Rectal smooth muscle tissue (tissue), 1 donor: Measurements from ENCODE around the gene PLXNA4.

Experiments used
- H3K27ac ChIP-seq: one replicate; pipeline ENCODE4 v1.7.0; 2013; ENCODE audit warnings: low read depth, low read length, inconsistent platforms
- H3K27me3 ChIP-seq: one replicate; pipeline ENCODE4 v1.7.0; 2013; ENCODE audit warnings: low read length; ENCODE audit not compliant: control insufficient read depth, insufficient read depth
- H3K36me3 ChIP-seq: one replicate; pipeline ENCODE4 v1.7.0; 2013; ENCODE audit warnings: low read length; ENCODE audit not compliant: control insufficient read depth, insufficient read depth
- H3K4me1 ChIP-seq: one replicate; pipeline ENCODE4 v1.7.0; 2013; ENCODE audit warnings: low read length; ENCODE audit not compliant: control insufficient read depth, insufficient read depth
- H3K4me3 ChIP-seq: one replicate; pipeline ENCODE4 v1.7.0; 2013; ENCODE audit warnings: low read length
- H3K9ac ChIP-seq: one replicate; pipeline ENCODE4 v1.7.0; 2013; ENCODE audit warnings: low read length

PLXNA4 gene

GRCh38 chr7:132150711-132151110, 425.6 kb downstream of the PLXNA4 start:
- Histone ChIP-seq H3K27ac (no peak overlapping the region), H3K9ac (no peak overlapping the region), H3K4me3 (no peak overlapping the region), H3K4me1 (no peaks in the 10 kb centered on the region), H3K36me3 (no peaks in the 10 kb centered on the region), H3K27me3 (no peaks in the 10 kb centered on the region)

GRCh38 chr7:132149436-132150304, 426.6 kb downstream of the PLXNA4 start:
- H3K27me3 ChIP-seq: no peaks in the 10 kb centered on the region

GRCh38 chr7:132148876-132149275, 427.4 kb downstream of the PLXNA4 start:
- Histone ChIP-seq H3K9ac (no peak overlapping the region), H3K4me1 (no peaks in the 10 kb centered on the region), H3K27ac (no peak overlapping the region), H3K4me3 (no peak overlapping the region), H3K36me3 (no peaks in the 10 kb centered on the region), H3K27me3 (no peaks in the 10 kb centered on the region)

More at GRCh38 chr7:132149436-132150304, 426.6 kb downstream of the PLXNA4 start:
- Histone ChIP-seq H3K4me1 (no peaks in the 10 kb centered on the region), H3K9ac (no peak overlapping the region), H3K4me3 (no peak overlapping the region), H3K27ac (no peak overlapping the region), H3K36me3 (no peaks in the 10 kb centered on the region)

GRCh38 chr7:132145466-132145865, 430.8 kb downstream of the PLXNA4 start:
- Histone ChIP-seq H3K9ac (no peak overlapping the region), H3K27me3 (no peaks in the 10 kb centered on the region), H3K27ac (no peak overlapping the region), H3K4me1 (no peaks in the 10 kb centered on the region), H3K36me3 (no peaks in the 10 kb centered on the region), H3K4me3 (no peak overlapping the region)

GRCh38 chr7:132145063-132145462, 431.2 kb downstream of the PLXNA4 start:
- Histone ChIP-seq H3K27ac (no peak overlapping the region), H3K27me3 (no peaks in the 10 kb centered on the region), H3K4me1 (no peaks in the 10 kb centered on the region), H3K9ac (no peak overlapping the region), H3K4me3 (no peak overlapping the region), H3K36me3 (no peaks in the 10 kb centered on the region)

- Histone ChIP-seq H3K27me3 (no peaks in the 10 kb centered on the region), H3K4me3 (no peak overlapping the region), H3K9ac (no peak overlapping the region), H3K36me3 (no peaks in the 10 kb centered on the region), H3K27ac (no peak overlapping the region), H3K4me1 (no peaks in the 10 kb centered on the region)
These were observed 434.3 kb downstream of the PLXNA4 start for GRCh38 chr7:132142006-132142405.

DNA sequence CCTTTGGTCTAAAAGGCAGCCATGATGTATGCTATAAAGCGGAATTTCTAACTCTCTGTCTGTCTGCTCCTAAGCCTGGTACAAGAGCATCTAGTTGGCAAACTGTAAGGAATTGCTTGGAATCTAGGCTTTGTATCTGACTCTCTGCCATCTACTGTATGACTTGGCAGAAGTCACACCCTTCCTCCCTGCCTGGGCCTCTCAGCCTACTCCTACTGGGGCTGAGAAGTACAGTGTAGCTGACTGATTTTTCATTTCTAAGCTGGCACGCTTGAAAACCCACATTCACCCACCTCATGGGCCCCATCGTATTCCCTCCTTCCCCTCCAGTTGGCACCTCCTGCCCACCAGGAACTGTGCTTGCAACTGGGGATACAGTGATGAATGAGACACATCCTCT, 435.2 kb downstream of the PLXNA4 start:
- Histone ChIP-seq H3K9ac (no peak overlapping the region), H3K27ac (no peak overlapping the region), H3K4me1 (no peaks in the 10 kb centered on the region), H3K27me3 (no peaks in the 10 kb centered on the region), H3K36me3 (no peaks in the 10 kb centered on the region), H3K4me3 (no peak overlapping the region)

DNA sequence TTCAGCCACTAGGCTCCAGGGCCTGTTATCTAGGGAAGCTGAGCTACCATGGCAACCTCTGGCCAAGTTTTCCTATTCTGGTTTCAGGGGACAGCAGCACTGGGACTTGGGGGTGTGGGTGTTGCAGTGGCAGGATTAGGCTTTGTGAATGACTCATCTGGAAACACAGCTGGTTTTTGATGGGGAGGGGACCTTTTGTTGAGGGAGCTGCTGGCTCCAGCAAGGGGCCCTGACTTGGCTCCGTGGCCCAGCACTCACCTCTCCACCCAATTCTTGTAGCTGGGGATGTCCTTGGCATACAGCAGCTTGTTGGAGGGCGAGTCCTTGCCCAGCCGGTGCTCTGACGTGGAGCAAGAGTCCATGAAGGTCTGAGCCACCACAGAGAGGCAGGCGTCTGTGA, 435.9 kb downstream of the PLXNA4 start:
- Histone ChIP-seq H3K27me3 (no peaks in the 10 kb centered on the region), H3K27ac (no peak overlapping the region), H3K9ac (no peak overlapping the region), H3K36me3 (no peaks in the 10 kb centered on the region), H3K4me3 (no peak overlapping the region), H3K4me1 (no peaks in the 10 kb centered on the region)

- H3K9ac ChIP-seq: no peak overlapping the region
- no peaks in the 10 kb centered on the region for H3K4me1 ChIP-seq
- H3K36me3 ChIP-seq: no peaks in the 10 kb centered on the region
- no peaks in the 10 kb centered on the region for H3K27me3 ChIP-seq
- no peak overlapping the region for H3K4me3 ChIP-seq
- no peak overlapping the region for H3K27ac ChIP-seq
These were observed 437.5 kb downstream of the PLXNA4 start for GRCh38 chr7:132138817-132139216.

DNA sequence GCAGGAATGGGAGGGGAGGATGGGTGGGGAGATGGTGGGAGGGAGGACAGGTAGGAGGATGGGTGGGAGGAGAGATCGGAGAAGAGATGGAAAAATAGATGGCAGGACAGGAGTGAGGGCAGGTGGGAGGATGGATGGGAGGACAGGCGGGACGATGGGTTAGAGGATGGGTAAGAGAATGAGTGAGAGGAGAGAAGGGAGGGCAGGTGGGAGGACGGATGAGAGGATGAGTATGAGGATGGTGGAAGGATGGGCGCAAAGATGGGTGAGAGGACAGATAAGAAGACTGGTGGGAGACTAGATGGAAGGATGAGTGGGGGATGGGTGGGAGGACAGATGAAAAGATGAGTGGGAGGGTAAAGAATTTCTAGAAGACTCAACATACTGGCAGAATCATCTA, 438.6 kb downstream of the PLXNA4 start:
- Histone ChIP-seq H3K27me3 (no peaks in the 10 kb centered on the region), H3K36me3 (no peaks in the 10 kb centered on the region)

GRCh38 chr7:132135746-132136385, 440.4 kb downstream of the PLXNA4 start:
- H3K4me3 ChIP-seq: no peak overlapping the region
- no peaks in the 10 kb centered on the region for H3K4me1 ChIP-seq
- no peak overlapping the region for H3K9ac ChIP-seq
- no peak overlapping the region for H3K27ac ChIP-seq
- no peaks in the 10 kb centered on the region for H3K36me3 ChIP-seq
- H3K27me3 ChIP-seq: no peaks in the 10 kb centered on the region

More for the DNA sequence above, 438.6 kb downstream of the PLXNA4 start:
- Histone ChIP-seq H3K9ac (no peak overlapping the region), H3K4me3 (no peak overlapping the region), H3K4me1 (no peaks in the 10 kb centered on the region), H3K27ac (no peak overlapping the region)

DNA sequence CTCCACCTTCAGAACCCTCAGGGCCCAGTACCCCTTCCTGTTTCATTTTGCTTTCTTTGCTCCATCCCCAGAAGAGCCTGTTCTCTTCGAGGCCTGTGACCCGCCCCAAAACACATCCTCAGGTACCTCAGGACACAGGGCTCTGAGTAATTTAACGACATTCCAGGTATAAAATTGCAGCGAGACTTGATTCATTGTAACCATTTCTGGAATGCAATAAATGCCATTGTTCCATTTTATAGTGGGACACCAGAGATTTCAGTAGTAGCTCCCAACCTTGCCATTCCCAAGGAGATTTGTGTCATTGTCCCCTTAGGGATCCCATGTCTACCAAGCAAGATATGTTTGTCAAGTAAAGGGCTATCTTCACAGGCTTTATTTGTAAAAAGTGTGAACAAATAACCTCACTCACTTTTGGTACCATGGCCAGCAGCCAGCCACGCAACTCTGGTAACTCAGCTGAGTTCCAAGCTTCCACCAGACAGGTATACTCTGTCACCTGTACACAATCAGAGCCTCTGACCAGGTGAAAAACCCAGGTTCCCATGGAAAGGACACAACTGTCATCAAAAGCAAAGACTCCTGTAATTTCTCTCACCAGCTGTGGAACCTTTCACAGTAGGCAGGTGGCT, 441.3 kb downstream of the PLXNA4 start:
- H3K4me3 ChIP-seq: no peak overlapping the region
- no peak overlapping the region for H3K27ac ChIP-seq
- H3K27me3 ChIP-seq: no peaks in the 10 kb centered on the region
- H3K36me3 ChIP-seq: no peaks in the 10 kb centered on the region
- no peaks in the 10 kb centered on the region for H3K4me1 ChIP-seq
- H3K9ac ChIP-seq: no peak overlapping the region
